GM19023 (cell line): ENCODE measurements around the gene JAML.

Source experiments
- ATAC-seq: cut with Tn5 transposase; IDR thresholded peaks from one replicate; pipeline ENCODE4 v1.9.1; 2021; ENCODE audit warnings: mild to moderate bottlenecking, moderate library complexity; ENCODE audit not compliant: unreplicated experiment

JAML gene

GRCh38 chr11:118217575-118217974 lies 7.2 kb downstream of the JAML start:
- ATAC-seq: no peak

GRCh38 chr11:118216621-118217481 lies 8.0 kb downstream of the JAML start:
- ATAC-seq: no peak

- ATAC-seq: no peak
These were observed 9.0 kb downstream of the JAML start for GRCh38 chr11:118215765-118216164.

- ATAC-seq: no peak
These were observed 9.5 kb downstream of the JAML start for GRCh38 chr11:118215262-118215661.

GRCh38 chr11:118214210-118214914 lies 10.4 kb downstream of the JAML start:
- no peak for ATAC-seq

- ATAC-seq: no peak
These were observed 11.0 kb downstream of the JAML start for GRCh38 chr11:118213781-118214180.

- no peak for ATAC-seq
These were observed 11.6 kb downstream of the JAML start for GRCh38 chr11:118213201-118213600.

GRCh38 chr11:118212781-118213191 lies 12.0 kb downstream of the JAML start:
- ATAC-seq: no peak

- no peak for ATAC-seq
These were observed 12.6 kb downstream of the JAML start for GRCh38 chr11:118212131-118212725.

- no peak for ATAC-seq
These were observed 13.8 kb downstream of the JAML start for GRCh38 chr11:118211006-118211405.

GRCh38 chr11:118210323-118210722 lies 14.5 kb downstream of the JAML start:
- no peak for ATAC-seq

- ATAC-seq: no peak
These were observed 15.8 kb downstream of the JAML start for GRCh38 chr11:118209033-118209432.

- no peak for ATAC-seq
These were observed 17.7 kb downstream of the JAML start for GRCh38 chr11:118207079-118207478.

GRCh38 chr11:118206391-118207031 lies 18.3 kb downstream of the JAML start:
- no peak for ATAC-seq

- no peak for ATAC-seq
These were observed 19.0 kb downstream of the JAML start for GRCh38 chr11:118205606-118206378.

- ATAC-seq: no peak
These were observed 22.0 kb downstream of the JAML start for GRCh38 chr11:118202599-118203422.

GRCh38 chr11:118201966-118202365 lies 22.8 kb downstream of the JAML start:
- no peak for ATAC-seq

GRCh38 chr11:118200901-118201680 lies 23.7 kb downstream of the JAML start:
- no peak for ATAC-seq

- no peak for ATAC-seq
These were observed 24.3 kb downstream of the JAML start for GRCh38 chr11:118200497-118200896.
